ENCODE data around the gene TLE3. TPM values are rescaled to one million over a fixed set of nuclear protein-coding genes. Genes with fewer than 3 reads are reported as not detected.

Gene TLE3
- total RNA-seq, 1 donor from 2014 or later, result 8.3 TPM

GRCh38 chr15:70031261-70031660, 66.5 kb downstream of the TLE3 start:
- DNase-seq (ENCODE audit: low read depth in 2 of 2), result no peak

- no peak for DNase-seq (ENCODE audit: low read depth in 2 of 2)
Observed at GRCh38 chr15:70030851-70031250, 66.9 kb downstream of the TLE3 start.

- DNase-seq (ENCODE audit: low read depth in 2 of 2), result no peak
Observed at GRCh38 chr15:70029297-70029701, 68.4 kb downstream of the TLE3 start.

- DNase-seq (ENCODE audit: low read depth in 2 of 2), result no peak
Observed at GRCh38 chr15:70027518-70027917, 70.2 kb downstream of the TLE3 start.

- DNase-seq (ENCODE audit: low read depth in 2 of 2), result no peak
Observed at GRCh38 chr15:70026991-70027390, 70.7 kb downstream of the TLE3 start.

- DNase-seq (ENCODE audit: low read depth in 2 of 2), result no peak
Observed at GRCh38 chr15:70025413-70026296, 72.1 kb downstream of the TLE3 start.

GRCh38 chr15:70024521-70024920, 73.2 kb downstream of the TLE3 start:
- DNase-seq (ENCODE audit: low read depth in 2 of 2), result no peak

GRCh38 chr15:70023769-70024491, 73.8 kb downstream of the TLE3 start:
- peak in 1 of 2 donors; percentile 4 for DNase-seq (ENCODE audit: low read depth in 2 of 2)

- peak; percentile 24 to 29 for DNase-seq (ENCODE audit: low read depth in 2 of 2)
Observed at GRCh38 chr15:70023064-70023768, 74.5 kb downstream of the TLE3 start.

GRCh38 chr15:70020229-70020628, 77.5 kb downstream of the TLE3 start:
- DNase-seq (ENCODE audit: low read depth in 2 of 2), result no peak

GRCh38 chr15:70018646-70019600, 78.8 kb downstream of the TLE3 start:
- no peak for DNase-seq (ENCODE audit: low read depth in 2 of 2)

- no peak for DNase-seq (ENCODE audit: low read depth in 2 of 2)
Observed at GRCh38 chr15:70017801-70018200, 79.9 kb downstream of the TLE3 start.

- DNase-seq (ENCODE audit: low read depth in 2 of 2), result no peak
Observed at GRCh38 chr15:70017025-70017424, 80.7 kb downstream of the TLE3 start.

GRCh38 chr15:70016511-70016994, 81.2 kb downstream of the TLE3 start:
- no peak for DNase-seq (ENCODE audit: low read depth in 2 of 2)

- peak in 1 of 2 donors; percentile 1 for DNase-seq (ENCODE audit: low read depth in 2 of 2)
Observed at GRCh38 chr15:70014860-70015490, 82.7 kb downstream of the TLE3 start.

- DNase-seq (ENCODE audit: low read depth in 2 of 2), result no peak
Observed at GRCh38 chr15:70014331-70014730, 83.4 kb downstream of the TLE3 start.

GRCh38 chr15:70013656-70014313, 83.9 kb downstream of the TLE3 start:
- no peak for DNase-seq (ENCODE audit: low read depth in 2 of 2)

GRCh38 chr15:70012895-70013294, 84.8 kb downstream of the TLE3 start:
- DNase-seq (ENCODE audit: low read depth in 2 of 2), result no peak

- no peak for DNase-seq (ENCODE audit: low read depth in 2 of 2)
Observed at GRCh38 chr15:70008697-70009290, 88.9 kb downstream of the TLE3 start.
